Neural cell (in vitro differentiated cells): ENCODE data around the gene GPR152. TPM values are rescaled to one million over a fixed set of nuclear protein-coding genes. Genes with fewer than 3 reads are reported as not detected.

Experiments used
- H2AFZ ChIP-seq: fragments of 200-600, 300-800 bp; sonication (generic), shearing (Covaris generic); 2 replicates; pipeline ENCODE4 v1.6.0; 2014; ENCODE audit warnings: low read depth, mild to moderate bottlenecking, antibody characterized with exemption, low read length, moderate library complexity
- H3F3A ChIP-seq: fragments of 200-600 bp; shearing (Covaris generic); 2 replicates; pipeline ENCODE4 v1.6.1; 2016; ENCODE audit warnings: mild to moderate bottlenecking, moderate library complexity, mixed read lengths, antibody characterized with exemption, low read length; ENCODE audit not compliant: insufficient read depth, poor library complexity, severe bottlenecking
- H3K27ac ChIP-seq: fragments of 200-600, 300-800 bp; sonication (generic), shearing (Covaris generic); 2 replicates; pipeline ENCODE4 v1.5.1; 2014; ENCODE audit warnings: mild to moderate bottlenecking, low read length, moderate library complexity
- H3K27me3 ChIP-seq: fragments of 300-800, 200-600 bp; sonication (generic), shearing (Covaris generic); 2 replicates; pipeline ENCODE4 v1.6.0; 2014; ENCODE audit warnings: mild to moderate bottlenecking, low read depth, low read length, moderate library complexity; ENCODE audit not compliant: insufficient read depth
- H3K36me3 ChIP-seq: fragments of 300-800, 200-600 bp; sonication (generic), shearing (Covaris generic); 2 replicates; pipeline ENCODE4 v1.5.1; 2014; ENCODE audit warnings: mild to moderate bottlenecking, antibody characterized with exemption, low read length, moderate library complexity; ENCODE audit not compliant: insufficient read depth
- H3K4me2 ChIP-seq: fragments of 300-800, 200-600 bp; sonication (generic), shearing (Covaris generic); 2 replicates; pipeline ENCODE4 v1.6.0; 2014; ENCODE audit warnings: mild to moderate bottlenecking, low read length
- H3K4me3 ChIP-seq: fragments of 300-800, 200-600 bp; sonication (generic), shearing (Covaris generic); 2 replicates; pipeline ENCODE4 v1.5.1; 2014; ENCODE audit warnings: mild to moderate bottlenecking, low read length, moderate library complexity
- H3K79me2 ChIP-seq: fragments of 200-600 bp; shearing (Covaris generic); replicated peaks from 2 replicates; pipeline ENCODE4 v1.6.0; 2014; ENCODE audit warnings: mild to moderate bottlenecking, low read length, moderate library complexity; ENCODE audit not compliant: insufficient read depth
- H3K9ac ChIP-seq: fragments of 300-800, 200-600 bp; sonication (generic), shearing (Covaris generic); 2 replicates; pipeline ENCODE4 v1.6.1; 2016; ENCODE audit warnings: mild to moderate bottlenecking, low read length, mixed read lengths
- H3K9me2 ChIP-seq: fragments of 200-600 bp; shearing (Covaris generic); 2 replicates; pipeline ENCODE4 v1.6.1; 2016; ENCODE audit warnings: mild to moderate bottlenecking, low read length, mixed read lengths; ENCODE audit not compliant: insufficient read depth
- H3K9me3 ChIP-seq: fragments of 200-600, 300-800 bp; sonication (generic), shearing (Covaris generic); 2 replicates; pipeline ENCODE4 v1.6.1; 2016; ENCODE audit warnings: mild to moderate bottlenecking, mixed run types, low read length, moderate library complexity, mixed read lengths
- H4K20me1 ChIP-seq: fragments of 200-600 bp; shearing (Covaris generic); 2 replicates; pipeline ENCODE4 v1.6.1; 2016; ENCODE audit warnings: mild to moderate bottlenecking, mixed run types; ENCODE audit not compliant: insufficient read depth
- CTCF ChIP-seq: fragments of 450-650 bp; IDR thresholded peaks from 2 replicates; pipeline ENCODE4 v1.5.1; 2014; ENCODE audit warnings: antibody characterized with exemption, mild to moderate bottlenecking, moderate library complexity; ENCODE audit not compliant: poor library complexity, severe bottlenecking
- EP300 ChIP-seq: fragments of 450-650 bp; conservative IDR thresholded peaks from 2 replicates; pipeline ENCODE4 v1.6.1; 2014; ENCODE audit warnings: antibody characterized with exemption, mild to moderate bottlenecking, moderate library complexity; ENCODE audit not compliant: poor library complexity, severe bottlenecking
- EZH2 ChIP-seq: fragments of 200-600, 300-800 bp; shearing (Covaris generic), sonication (generic); IDR thresholded peaks from 2 replicates; pipeline ENCODE4 v1.6.1; 2014; ENCODE audit warnings: antibody characterized with exemption, low read length, borderline replicate concordance, mild to moderate bottlenecking; ENCODE audit not compliant: insufficient read depth, poor library complexity, severe bottlenecking
- MXI1 ChIP-seq: fragments of 450-650 bp; conservative IDR thresholded peaks from 2 replicates; pipeline ENCODE4 v1.6.1; 2014; ENCODE audit warnings: antibody characterized with exemption, mild to moderate bottlenecking; ENCODE audit not compliant: poor library complexity, severe bottlenecking
- POLR2AphosphoS5 ChIP-seq: IDR thresholded peaks from 2 replicates; pipeline ENCODE4 v1.6.1; 2012
- RAD21 ChIP-seq: fragments of 450-650 bp; conservative IDR thresholded peaks from 2 replicates; pipeline ENCODE4 v1.6.1; 2014; ENCODE audit warnings: antibody characterized with exemption, mild to moderate bottlenecking, moderate library complexity
- REST ChIP-seq: IDR thresholded peaks from 2 replicates; pipeline ENCODE4 v1.6.1; 2012; ENCODE audit warnings: borderline replicate concordance
- SMC3 ChIP-seq: fragments of 450-650 bp; conservative IDR thresholded peaks from 2 replicates; pipeline ENCODE4 v1.6.1; 2014; ENCODE audit warnings: antibody characterized with exemption, mild to moderate bottlenecking, moderate library complexity; ENCODE audit not compliant: poor library complexity
- TAF1 ChIP-seq: IDR thresholded peaks from 2 replicates; pipeline ENCODE4 v1.6.1; 2012; ENCODE audit warnings: low read depth
- polyA plus RNA-seq: library from polyadenylated mRNA; depleted of rRNA; stranded (reverse); fragments of >200 nt; gene quantifications from 2 replicates; pipeline ENCODE4 v1.2.3, GENCODE V29; 2014

Gene GPR152
- polyA plus RNA-seq, 1 donor from 2014 or later, result not detected

GRCh38 chr11:67441098-67441563, 11.4 kb downstream of the GPR152 start:
- Histone ChIP-seq H3K4me3 (no peak overlapping the region), H3K9ac (no peak overlapping the region), H3K9me3 (no peaks in the 10 kb centered on the region), H2AFZ (no peak overlapping the region), H3K27ac (no peak overlapping the region), H4K20me1 (no peaks in the 10 kb centered on the region), H3K79me2 (no peaks in the 10 kb centered on the region), H3K9me2 (no peaks in the 10 kb centered on the region), H3K36me3 (no peaks in the 10 kb centered on the region), H3K4me2 (no peak overlapping the region), H3K27me3 (no peaks in the 10 kb centered on the region), H3F3A (no peaks in the 10 kb centered on the region)
- TF ChIP-seq EP300 (no peak), TAF1 (no peak), POLR2AphosphoS5 (no peak), CTCF (no peak), EZH2 (no peak)

- Histone ChIP-seq H3K79me2 (no peaks in the 10 kb centered on the region), H2AFZ (no peak overlapping the region), H3K9ac (no peak overlapping the region), H3K36me3 (no peaks in the 10 kb centered on the region), H4K20me1 (no peaks in the 10 kb centered on the region), H3F3A (no peaks in the 10 kb centered on the region), H3K9me2 (no peaks in the 10 kb centered on the region), H3K27ac (no peak overlapping the region), H3K4me3 (no peak overlapping the region), H3K9me3 (no peaks in the 10 kb centered on the region), H3K4me2 (no peak overlapping the region), H3K27me3 (no peaks in the 10 kb centered on the region)
- no peak for TF ChIP-seq TAF1
- TF ChIP-seq EZH2, result no peak
- TF ChIP-seq POLR2AphosphoS5, result no peak
- TF ChIP-seq EP300, result no peak
- no peak for TF ChIP-seq REST
- no peak for TF ChIP-seq SMC3
- no peak for TF ChIP-seq RAD21
- TF ChIP-seq MXI1, result no peak
- TF ChIP-seq CTCF, result no peak
Observed at GRCh38 chr11:67440229-67441097, 12.1 kb downstream of the GPR152 start.
